Naive B cell (primary cell): ENCODE results near the gene PI3. TPM values are rescaled to one million over a fixed set of nuclear protein-coding genes. Genes with fewer than 3 reads are reported as not detected.
A peak's percentile ranks its signal among the peaks of the same experiment; 100 is the strongest.

Experiments used
- ATAC-seq, 2 donors: fragments of 150-1000 bp; cut with Tn5 transposase; 2 replicates each; pipeline ENCODE4 v1.10.0; 2021; ENCODE audit warnings: low read depth in 2 of 2, mild to moderate bottlenecking in 2 of 2, moderate library complexity in 2 of 2
- DNase-seq: peaks from one replicate; pipeline ENCODE4 v3.0.0; 2022
- H3K27ac Mint-ChIP-seq, 6 donors: one replicate each; pipeline ENCODE4 v1.8.0; 2020 to 2022; ENCODE audit warnings: mild to moderate bottlenecking in 6 of 6, mixed read lengths in 6 of 6, moderate library complexity in 5 of 6, inconsistent platforms in 2 of 6
- H3K27me3 Mint-ChIP-seq, 3 donors: one replicate each; pipeline ENCODE4 v1.8.0; 2021 to 2022; ENCODE audit warnings: mixed read lengths in 3 of 3, mild to moderate bottlenecking in 1 of 3
- H3K36me3 Mint-ChIP-seq, 2 donors: one replicate each; pipeline ENCODE4 v1.8.0; 2020 to 2022; ENCODE audit warnings: mixed read lengths in 2 of 2, inconsistent platforms in 1 of 2, mild to moderate bottlenecking in 1 of 2
- H3K4me1 Mint-ChIP-seq, 3 donors: one replicate each; pipeline ENCODE4 v1.8.0; 2020 to 2022; ENCODE audit warnings: mixed read lengths in 3 of 3, inconsistent platforms in 1 of 3, mild to moderate bottlenecking in 1 of 3, moderate library complexity in 1 of 3
- H3K4me3 Mint-ChIP-seq, 8 donors: one replicate each; pipeline ENCODE4 v1.8.0; 2020 to 2022; ENCODE audit warnings: mild to moderate bottlenecking in 8 of 8, mixed read lengths in 8 of 8, moderate library complexity in 8 of 8, inconsistent platforms in 2 of 8
- H3K9me3 Mint-ChIP-seq, 7 donors: one replicate each; pipeline ENCODE4 v1.8.0; 2020 to 2022; ENCODE audit warnings: mixed read lengths in 7 of 7, mild to moderate bottlenecking in 5 of 7, inconsistent platforms in 2 of 7, moderate library complexity in 1 of 7
- polyA plus RNA-seq, 6 donors: library from polyadenylated mRNA; unstranded; fragments of 300-500 nt; fragmentation: Illumina TruSeq; gene quantifications; one replicate each; pipeline ENCODE4 v1.2.3, GENCODE V29; 2021; ENCODE audit warnings: low read depth in 6 of 6

PI3 gene
- polyA plus RNA-seq, 6 donors from 2014 or later: not detected

DNA sequence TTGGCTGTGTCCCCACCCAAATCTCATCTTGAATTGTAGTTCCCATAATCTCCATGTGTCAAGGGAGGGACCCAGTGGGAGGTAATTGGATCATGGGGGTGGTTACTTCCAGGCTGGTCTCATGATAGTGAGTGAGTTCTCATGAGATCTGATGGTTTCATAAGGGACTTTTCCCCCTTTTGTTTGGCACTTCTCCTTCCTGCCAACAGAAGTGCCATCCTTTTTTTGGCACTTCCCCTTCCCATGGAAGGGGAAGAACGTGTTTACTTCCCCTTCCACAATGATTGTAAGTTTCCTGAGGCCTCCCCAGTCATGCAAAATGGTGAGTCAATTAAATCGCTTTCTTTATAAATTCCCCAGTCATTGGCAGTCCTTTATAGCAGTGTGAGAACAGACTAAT, 18.0 kb upstream of the PI3 start:
- Mint-ChIP-seq H3K36me3 (peaks cover 6 to 24% of the 10 kb centered on the region in 2 donors), H3K9me3 (peaks cover 15 to 69% (median 36%) of the 10 kb centered on the region in 7 donors), H3K27ac (no peak overlapping the region), H3K27me3 (peaks cover 29 to 49% (median 32%) of the 10 kb centered on the region in 3 donors), H3K4me3 (no peak overlapping the region), H3K4me1 (peaks cover 5 to 20% (median 6%) of the 10 kb centered on the region in 3 donors)
- ATAC-seq: no peak
- DNase-seq: no peak

DNA sequence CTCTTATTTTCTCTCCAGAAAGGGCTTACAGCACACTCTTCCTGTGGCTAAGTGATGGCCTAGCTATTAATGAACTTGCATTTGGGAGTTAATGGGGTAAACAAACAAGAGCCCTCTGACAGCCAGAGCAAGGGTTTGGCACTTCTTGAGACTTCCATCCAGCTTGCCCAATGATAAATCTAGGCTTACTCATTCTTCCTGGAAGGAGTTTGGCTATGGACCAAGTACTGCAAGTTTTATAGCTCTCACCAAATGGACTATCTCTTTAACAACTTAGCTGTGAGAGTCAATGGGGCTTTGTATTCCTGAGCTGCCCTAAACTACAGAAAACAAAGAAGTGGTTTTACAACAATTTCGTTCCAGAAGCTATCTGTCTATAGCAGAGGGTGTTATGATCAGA, 16.7 kb upstream of the PI3 start:
- Mint-ChIP-seq H3K36me3 (peaks cover 13 to 32% of the 10 kb centered on the region in 2 donors), H3K4me3 (no peak overlapping the region), H3K9me3 (peaks cover 20 to 82% (median 43%) of the 10 kb centered on the region in 7 donors), H3K27ac (no peak overlapping the region), H3K27me3 (peaks cover 40 to 52% (median 43%) of the 10 kb centered on the region in 3 donors), H3K4me1 (peaks cover 5 to 20% (median 6%) of the 10 kb centered on the region in 3 donors)
- no peak for ATAC-seq
- DNase-seq: no peak

DNA sequence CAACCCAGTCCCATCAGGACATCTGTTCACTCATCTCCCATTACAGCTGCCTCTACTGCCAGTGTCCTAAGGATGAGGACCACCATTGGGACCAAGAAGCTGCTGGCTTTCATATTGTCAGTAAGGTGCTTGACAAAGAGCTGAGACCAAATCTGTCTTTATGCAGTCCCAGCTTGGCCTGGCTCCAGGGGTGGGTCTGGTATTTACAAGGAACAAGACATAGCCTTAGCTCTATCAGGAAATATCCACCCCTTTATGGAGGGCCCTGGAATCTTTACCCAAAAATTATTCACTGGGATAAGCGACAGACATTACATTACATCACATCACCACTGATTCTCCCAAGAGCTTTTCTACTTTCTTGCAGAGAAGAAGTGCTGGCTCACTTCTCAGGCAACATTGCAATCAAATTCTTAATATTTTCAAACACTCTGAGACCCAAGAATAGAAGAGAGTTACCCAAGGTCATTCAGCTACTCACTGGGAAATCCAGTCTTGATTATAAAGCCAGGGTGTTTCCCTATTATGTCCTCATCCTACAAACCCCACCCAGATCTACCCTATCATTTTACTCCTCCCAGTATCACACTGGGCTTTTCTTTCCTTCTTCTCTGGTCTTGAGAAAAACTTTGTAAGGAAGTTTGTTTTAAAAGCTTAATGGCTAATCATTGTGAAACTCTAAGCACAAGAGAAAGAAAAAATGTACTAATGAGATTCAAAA, 11.5 kb upstream of the PI3 start:
- H3K9me3 Mint-ChIP-seq: peaks cover 15 to 94% (median 44%) of the 10 kb centered on the region in 7 donors
- DNase-seq (no peak), ATAC-seq (no peak)
- H3K36me3 Mint-ChIP-seq: peaks cover 7 to 40% of the 10 kb centered on the region in 2 donors
- H3K27ac Mint-ChIP-seq: no peak overlapping the region
- H3K4me1 Mint-ChIP-seq: no peaks in the 10 kb centered on the region
- H3K27me3 Mint-ChIP-seq: peaks cover 45 to 69% (median 58%) of the 10 kb centered on the region in 3 donors
- H3K4me3 Mint-ChIP-seq: no peak overlapping the region

DNA sequence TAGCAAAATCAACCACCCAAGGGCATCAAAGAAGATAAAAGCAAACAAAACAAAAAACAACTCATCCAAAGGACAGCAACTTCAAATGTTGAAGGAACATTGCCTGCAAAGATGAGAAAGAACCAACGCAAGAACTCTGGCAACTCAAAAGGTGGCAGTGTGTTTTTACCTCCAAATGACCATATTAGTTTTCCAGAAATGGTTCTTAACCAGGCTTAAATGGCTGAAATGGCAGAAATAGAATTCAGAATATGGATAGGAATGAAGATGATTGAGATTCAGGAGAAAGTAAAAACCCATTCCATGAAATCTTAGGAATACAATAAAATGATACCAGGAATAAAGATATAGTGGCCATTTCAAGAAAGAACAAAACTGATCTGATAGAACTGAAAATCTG, 9.8 kb upstream of the PI3 start:
- DNase-seq (no peak), ATAC-seq (no peak)
- H3K4me1 Mint-ChIP-seq: no peaks in the 10 kb centered on the region
- H3K27me3 Mint-ChIP-seq: peaks cover 49 to 64% (median 53%) of the 10 kb centered on the region in 3 donors
- H3K4me3 Mint-ChIP-seq: no peak overlapping the region
- peaks cover 5 to 94% (median 39%) of the 10 kb centered on the region in 7 donors for H3K9me3 Mint-ChIP-seq
- no peak overlapping the region for H3K27ac Mint-ChIP-seq
- peaks cover 7 to 28% of the 10 kb centered on the region in 2 donors for H3K36me3 Mint-ChIP-seq

DNA sequence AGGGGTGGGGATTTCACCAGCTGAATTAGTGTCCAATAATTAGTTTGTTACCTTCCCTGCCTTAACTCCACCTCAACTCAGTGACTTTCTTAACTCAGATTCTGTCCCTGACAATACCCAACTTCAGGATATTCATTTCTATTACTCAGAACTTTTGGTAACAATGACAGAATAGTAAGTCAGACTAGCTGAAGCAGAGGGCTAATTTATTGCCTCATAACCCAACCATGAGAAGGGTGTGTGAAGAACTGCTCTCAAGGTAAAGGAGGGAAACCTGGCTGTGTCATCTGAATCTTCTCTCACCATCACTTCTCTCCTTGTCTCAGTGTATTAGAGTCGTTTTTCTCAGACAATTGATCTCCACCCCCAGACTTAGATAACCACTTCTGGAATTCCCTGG, 1.2 kb upstream of the PI3 start:
- DNase-seq (no peak), ATAC-seq (no peak)
- Mint-ChIP-seq H3K27me3 (peaks cover 20 to 39% (median 30%) of the 10 kb centered on the region in 3 donors), H3K27ac (no peak overlapping the region), H3K4me3 (no peak overlapping the region), H3K4me1 (no peaks in the 10 kb centered on the region), H3K36me3 (no peaks in the 10 kb centered on the region), H3K9me3 (peaks cover 0 to 17% (median 4%) of the 10 kb centered on the region in 7 donors)

DNA sequence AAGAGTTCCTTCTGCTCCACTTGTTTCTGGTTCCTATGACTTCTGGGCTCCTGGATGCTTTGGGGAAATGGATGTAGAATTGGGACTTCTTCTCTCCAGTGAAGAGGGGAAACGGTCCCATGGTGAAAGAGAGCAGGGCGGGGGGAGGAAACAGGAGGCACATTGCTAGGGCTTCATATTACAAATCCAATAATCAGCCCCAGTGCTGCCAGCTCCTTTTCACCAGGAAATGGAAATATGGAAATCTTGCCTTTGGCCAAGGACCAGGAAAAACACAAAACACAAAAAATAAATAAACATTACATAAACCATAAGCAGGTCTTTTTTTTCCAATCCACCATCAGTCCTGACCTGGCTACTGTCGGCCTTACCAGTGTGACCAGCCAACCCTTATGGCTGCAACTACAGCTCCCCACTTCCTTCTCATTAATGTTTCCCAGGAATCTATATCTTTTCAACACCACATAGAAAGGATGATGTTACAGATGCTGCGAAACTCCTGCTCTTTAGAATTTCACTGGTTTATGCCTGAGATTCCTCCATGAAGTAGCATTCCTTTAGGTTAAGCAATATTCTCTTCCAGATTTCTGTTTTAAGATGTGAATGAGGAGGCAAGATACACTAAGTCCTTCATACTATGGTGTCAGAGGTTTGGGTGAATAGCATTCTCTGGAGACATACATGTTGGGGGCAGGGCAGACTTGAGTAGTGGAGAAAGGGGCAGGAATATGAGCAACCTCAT, 2.0 kb downstream of the PI3 start:
- Mint-ChIP-seq H3K36me3 (no peaks in the 10 kb centered on the region), H3K4me1 (no peaks in the 10 kb centered on the region), H3K27me3 (peaks cover 14 to 32% (median 27%) of the 10 kb centered on the region in 3 donors), H3K4me3 (no peak overlapping the region), H3K27ac (peak overlapping the region in 1 of 6 donors; percentile 11), H3K9me3 (no peaks in the 10 kb centered on the region)
- ATAC-seq (no peak), DNase-seq (no peak)

DNA sequence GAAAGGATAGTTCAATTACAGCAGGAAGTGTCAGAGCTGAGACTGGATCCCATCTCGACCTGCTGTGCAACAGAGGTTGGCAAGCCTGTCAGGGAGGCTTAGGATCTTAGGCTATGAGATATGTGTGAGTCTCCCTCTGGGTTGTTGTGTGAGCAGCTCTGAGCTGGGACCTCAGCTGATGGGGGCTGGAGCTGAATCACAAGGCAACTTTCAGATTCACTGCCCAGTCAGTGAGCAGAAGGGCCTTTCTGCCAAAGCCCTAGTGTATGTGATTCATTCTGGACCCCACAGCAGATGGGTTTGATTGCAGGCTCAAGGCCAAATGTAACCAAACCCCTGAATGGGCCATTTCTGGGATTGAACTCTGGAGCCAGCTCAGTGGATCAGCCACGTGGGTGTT, 4.5 kb downstream of the PI3 start:
- H3K4me3 Mint-ChIP-seq: no peak overlapping the region
- peaks cover 15 to 30% (median 18%) of the 10 kb centered on the region in 3 donors for H3K27me3 Mint-ChIP-seq
- H3K4me1 Mint-ChIP-seq: no peaks in the 10 kb centered on the region
- DNase-seq (no peak), ATAC-seq (no peak)
- no peaks in the 10 kb centered on the region for H3K36me3 Mint-ChIP-seq
- H3K27ac Mint-ChIP-seq: no peak overlapping the region
- no peaks in the 10 kb centered on the region for H3K9me3 Mint-ChIP-seq

DNA sequence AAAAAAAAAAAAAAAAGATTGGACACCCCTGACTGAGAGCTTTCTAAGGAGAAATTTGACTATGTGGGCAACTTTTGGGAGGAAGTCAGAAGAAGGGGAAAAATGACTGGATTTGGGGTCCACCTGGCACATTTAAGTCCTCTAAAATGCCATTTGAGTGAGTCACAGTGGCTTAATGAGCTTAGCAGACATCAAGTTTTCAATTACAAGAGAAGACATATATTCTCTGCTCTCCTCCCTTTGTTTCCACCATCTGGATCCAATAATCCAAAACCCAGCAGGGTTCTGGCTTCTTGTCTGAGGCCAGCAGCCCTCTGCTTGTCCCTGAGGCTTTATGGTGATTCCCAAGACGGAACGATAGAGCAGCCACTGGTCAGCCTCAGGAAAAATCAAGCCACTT, 6.9 kb downstream of the PI3 start:
- H3K27ac Mint-ChIP-seq: no peak overlapping the region
- no peaks in the 10 kb centered on the region for H3K9me3 Mint-ChIP-seq
- DNase-seq (no peak), ATAC-seq (no peak)
- peaks cover 9 to 22% (median 22%) of the 10 kb centered on the region in 3 donors for H3K27me3 Mint-ChIP-seq
- H3K4me3 Mint-ChIP-seq: no peak overlapping the region
- H3K4me1 Mint-ChIP-seq: no peaks in the 10 kb centered on the region
- H3K36me3 Mint-ChIP-seq: no peaks in the 10 kb centered on the region

DNA sequence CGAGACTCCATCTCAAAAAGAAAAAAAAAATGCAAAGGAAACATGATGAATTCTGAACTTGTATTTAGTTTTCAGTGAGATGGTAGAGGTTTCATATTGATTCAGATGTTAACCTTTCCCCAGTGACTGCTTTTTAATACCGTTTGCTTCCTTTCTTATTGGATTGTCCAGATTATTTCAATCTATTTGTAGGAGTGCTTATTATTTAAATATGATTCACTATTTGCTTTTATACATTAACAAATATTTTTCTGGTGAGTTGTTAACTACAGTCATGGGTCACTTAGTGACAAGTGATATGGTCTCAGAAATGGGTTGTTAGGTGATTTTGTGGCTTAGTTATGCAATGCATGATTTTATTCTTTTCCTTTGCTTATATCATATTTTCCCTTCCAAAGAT, 8.4 kb downstream of the PI3 start:
- H3K27me3 Mint-ChIP-seq: peaks cover 4 to 17% (median 13%) of the 10 kb centered on the region in 3 donors
- no peaks in the 10 kb centered on the region for H3K9me3 Mint-ChIP-seq
- no peak for ATAC-seq

DNA sequence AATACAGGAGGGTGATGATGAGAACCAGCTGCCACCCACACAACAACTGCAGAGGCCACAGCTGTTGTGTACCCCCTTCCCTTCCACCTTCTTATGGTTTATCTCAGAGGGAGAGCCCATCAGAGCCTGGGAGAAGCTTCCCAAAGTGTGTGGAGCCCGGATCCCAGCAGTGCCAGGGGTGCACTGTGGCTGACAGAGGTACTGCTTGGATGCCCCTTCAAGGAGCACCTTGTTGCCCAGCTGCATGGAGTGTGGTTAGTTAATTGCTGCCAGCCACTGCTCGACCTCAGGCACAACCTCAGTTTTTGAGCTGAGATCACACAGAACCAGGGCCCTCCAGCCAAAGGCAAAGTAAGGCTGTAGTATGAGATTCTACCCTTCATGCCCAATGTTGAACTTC, 13.0 kb downstream of the PI3 start:
- DNase-seq (no peak), ATAC-seq (no peak)
- no peaks in the 10 kb centered on the region for H3K9me3 Mint-ChIP-seq
- H3K4me3 Mint-ChIP-seq: no peak overlapping the region
- no peaks in the 10 kb centered on the region for H3K4me1 Mint-ChIP-seq
- no peaks in the 10 kb centered on the region for H3K36me3 Mint-ChIP-seq
- H3K27ac Mint-ChIP-seq: no peak overlapping the region
- H3K27me3 Mint-ChIP-seq: peaks cover 7 to 25% (median 23%) of the 10 kb centered on the region in 3 donors

More for the DNA sequence above, 8.4 kb downstream of the PI3 start:
- Mint-ChIP-seq H3K4me3 (no peak overlapping the region), H3K4me1 (no peaks in the 10 kb centered on the region), H3K36me3 (no peaks in the 10 kb centered on the region), H3K27ac (no peak overlapping the region)
- DNase-seq: no peak

DNA sequence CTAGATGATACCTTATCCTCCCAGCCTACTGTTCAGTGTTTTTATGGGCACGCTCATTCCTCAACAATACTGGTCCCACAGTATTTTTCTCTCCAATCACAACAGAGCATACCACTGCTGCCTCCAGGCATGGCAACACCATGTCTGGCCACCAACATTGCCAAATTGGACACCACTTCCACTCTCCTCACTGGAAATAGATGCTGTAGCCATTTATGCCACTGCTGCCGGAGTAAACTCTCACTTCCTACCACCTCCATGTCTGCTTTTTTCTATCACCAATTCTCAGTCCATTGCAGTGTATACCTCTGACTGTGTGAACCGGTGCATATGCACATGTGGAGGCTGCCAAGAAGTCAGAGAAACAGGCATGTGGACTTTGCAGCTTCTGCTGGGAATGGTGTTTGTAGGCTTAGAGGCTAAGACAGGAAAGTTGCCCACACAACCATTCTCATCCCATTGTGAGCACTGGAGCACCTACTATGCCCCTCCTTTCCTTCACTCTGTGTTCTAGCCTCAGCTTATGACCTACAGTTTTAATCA, 14.4 kb downstream of the PI3 start:
- DNase-seq: no peak
- Mint-ChIP-seq H3K4me3 (no peak overlapping the region), H3K4me1 (no peaks in the 10 kb centered on the region), H3K9me3 (no peaks in the 10 kb centered on the region), H3K27ac (no peak overlapping the region), H3K27me3 (peaks cover 7 to 27% (median 23%) of the 10 kb centered on the region in 3 donors), H3K36me3 (no peaks in the 10 kb centered on the region)
- no peak for ATAC-seq

DNA sequence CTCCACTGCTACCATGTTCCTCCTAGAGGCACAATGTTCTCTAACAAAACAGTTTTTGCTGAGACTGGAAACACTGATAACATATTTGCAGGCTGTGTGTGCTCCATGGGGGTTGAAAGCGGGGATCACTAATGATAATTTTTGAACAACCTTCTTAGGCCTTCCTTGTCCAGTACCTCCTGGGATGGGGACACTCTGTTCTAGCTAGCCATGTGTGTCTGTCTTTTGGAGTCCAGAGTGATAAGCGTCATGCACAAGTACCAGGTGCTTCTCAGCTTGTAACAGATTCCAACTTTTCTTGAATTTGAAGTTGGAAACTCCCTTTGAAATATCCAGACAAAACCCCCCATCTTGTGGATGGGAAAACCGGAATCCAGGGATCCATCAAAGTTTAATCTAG, 15.2 kb downstream of the PI3 start:
- Mint-ChIP-seq H3K36me3 (no peaks in the 10 kb centered on the region), H3K27ac (no peak overlapping the region), H3K9me3 (peaks cover 0 to 2% (median 0%) of the 10 kb centered on the region in 7 donors), H3K27me3 (peaks cover 7 to 26% (median 19%) of the 10 kb centered on the region in 3 donors), H3K4me3 (no peak overlapping the region), H3K4me1 (no peaks in the 10 kb centered on the region)
- ATAC-seq (no peak), DNase-seq (no peak)

DNA sequence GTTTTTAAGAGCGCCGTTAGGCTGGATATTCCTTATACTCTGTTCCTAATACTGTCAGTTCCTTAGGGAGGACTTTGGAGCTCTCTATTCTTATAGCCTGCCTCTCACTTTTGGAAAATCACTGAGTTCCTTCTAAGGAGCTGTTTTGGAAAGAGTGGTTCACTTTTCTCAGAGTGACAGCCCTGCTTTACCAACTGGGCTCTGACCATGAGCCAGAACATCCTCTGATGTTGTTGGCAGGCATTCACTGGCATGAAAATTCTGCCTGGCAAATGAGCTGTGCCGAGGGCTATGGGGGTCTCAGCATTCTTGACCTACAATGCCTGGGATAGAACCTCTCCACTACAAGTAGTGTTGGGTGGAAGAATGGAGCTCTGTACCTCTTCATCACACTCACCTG, 17.2 kb downstream of the PI3 start:
- peaks cover 10 to 21% (median 21%) of the 10 kb centered on the region in 3 donors for H3K27me3 Mint-ChIP-seq
- H3K27ac Mint-ChIP-seq: no peak overlapping the region
- no peak overlapping the region for H3K4me3 Mint-ChIP-seq
- H3K9me3 Mint-ChIP-seq: peaks cover 0 to 3% (median 0%) of the 10 kb centered on the region in 7 donors
- no peaks in the 10 kb centered on the region for H3K36me3 Mint-ChIP-seq
- ATAC-seq (no peak), DNase-seq (no peak)
- H3K4me1 Mint-ChIP-seq: no peaks in the 10 kb centered on the region

DNA sequence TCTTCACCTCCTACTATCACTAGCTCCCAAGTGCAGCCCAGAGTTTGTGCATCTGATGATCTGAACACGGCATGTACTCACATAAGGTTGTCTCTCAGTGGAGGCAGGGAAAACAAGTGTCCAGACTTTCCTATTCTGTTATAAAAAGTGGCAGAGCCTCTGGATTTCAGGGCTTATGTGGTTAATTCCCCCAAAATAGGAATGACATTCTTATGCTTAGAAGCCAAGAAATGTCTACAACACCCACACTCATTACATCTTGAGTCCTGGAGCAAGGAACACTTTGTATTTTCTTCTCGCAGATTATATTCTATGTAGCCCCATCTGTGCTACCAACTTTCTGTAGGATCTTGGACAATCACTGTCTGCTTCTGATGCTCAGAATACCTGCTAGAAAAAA, 18.6 kb downstream of the PI3 start:
- Mint-ChIP-seq H3K4me1 (no peaks in the 10 kb centered on the region), H3K9me3 (peaks cover 0 to 4% (median 0%) of the 10 kb centered on the region in 7 donors), H3K27me3 (peaks cover 16 to 25% (median 24%) of the 10 kb centered on the region in 3 donors)

More for the DNA sequence above, 18.6 kb downstream of the PI3 start:
- H3K36me3 Mint-ChIP-seq: no peaks in the 10 kb centered on the region
- DNase-seq (no peak), ATAC-seq (no peak)
- H3K4me3 Mint-ChIP-seq: no peak overlapping the region
- H3K27ac Mint-ChIP-seq: no peak overlapping the region
